WERI-Rb-1 (cell line): Measurements from ENCODE around the gene CCL24.
"Not testable (repeated sequence)": the region's sequence is repeated elsewhere in the genome, so short reads cannot be mapped to it uniquely, and the experiment has no call there.

Experiments used
- DNase-seq: peaks from one replicate; pipeline ENCODE4 v3.0.0-alpha.2; 2020
- H3K27ac ChIP-seq: fragments of 250-450 bp; sonication (Bioruptor Pico); 2 replicates; pipeline ENCODE4 v1.5.1; 2020; ENCODE audit warnings: mild to moderate bottlenecking, moderate library complexity
- H3K27me3 ChIP-seq: fragments of 250-450 bp; sonication (Bioruptor Pico); 2 replicates; pipeline ENCODE4 v1.5.1; 2021; ENCODE audit warnings: mild to moderate bottlenecking, low read depth, moderate library complexity; ENCODE audit not compliant: insufficient read depth, severe bottlenecking
- H3K36me3 ChIP-seq: fragments of 250-450 bp; sonication (Bioruptor Pico); 2 replicates; pipeline ENCODE4 v1.5.1; 2020; ENCODE audit warnings: mild to moderate bottlenecking, moderate library complexity
- H3K4me3 ChIP-seq: 2 replicates; pipeline ENCODE4 v1.5.1; 2011; ENCODE audit warnings: low read depth, mild to moderate bottlenecking, control low read depth, low read length
- H3K9me3 ChIP-seq: fragments of 250-450 bp; sonication (Bioruptor Pico); 2 replicates; pipeline ENCODE4 v1.5.1; 2021; ENCODE audit warnings: mild to moderate bottlenecking, moderate library complexity; ENCODE audit not compliant: severe bottlenecking
- CTCF ChIP-seq: IDR thresholded peaks from 2 replicates; pipeline ENCODE4 v1.5.1; 2011; ENCODE audit warnings: low read depth, mild to moderate bottlenecking, control low read depth, inconsistent platforms, low read length

Gene CCL24

GRCh38 chr7:75850235-75850634 is 36.6 kb upstream of the CCL24 start:
- H3K36me3 ChIP-seq, result no peaks in the 10 kb centered on the region
- DNase-seq, result no peak
- H3K27me3 ChIP-seq, result no peaks in the 10 kb centered on the region
- TF ChIP-seq CTCF, result no peak
- no peak overlapping the region for H3K27ac ChIP-seq
- H3K9me3 ChIP-seq, result no peaks in the 10 kb centered on the region
- no peak overlapping the region for H3K4me3 ChIP-seq

- Histone ChIP-seq H3K27me3 (no peaks in the 10 kb centered on the region), H3K27ac (no peak overlapping the region), H3K9me3 (no peaks in the 10 kb centered on the region), H3K36me3 (no peaks in the 10 kb centered on the region), H3K4me3 (no peak overlapping the region)
- no peak for DNase-seq
- no peak for TF ChIP-seq CTCF
These were observed 36.0 kb upstream of the CCL24 start for GRCh38 chr7:75849573-75849972.

- Histone ChIP-seq H3K36me3 (no peaks in the 10 kb centered on the region), H3K4me3 (no peak overlapping the region), H3K27me3 (no peaks in the 10 kb centered on the region), H3K27ac (no peak overlapping the region), H3K9me3 (no peaks in the 10 kb centered on the region)
- no peak for DNase-seq
- no peak for TF ChIP-seq CTCF
These were observed 34.1 kb upstream of the CCL24 start for GRCh38 chr7:75847707-75848106.

- DNase-seq, H3K9me3 ChIP-seq, H3K27ac ChIP-seq, H3K4me3 ChIP-seq, H3K36me3 ChIP-seq, H3K27me3 ChIP-seq: not testable (repeated sequence)
These were observed 31.5 kb upstream of the CCL24 start for GRCh38 chr7:75845132-75845531.

GRCh38 chr7:75844158-75844557 is 30.6 kb upstream of the CCL24 start:
- no peaks in the 10 kb centered on the region for H3K27me3 ChIP-seq
- H3K27ac ChIP-seq, result no peak overlapping the region
- no peak for TF ChIP-seq CTCF
- DNase-seq, result no peak
- no peak overlapping the region for H3K4me3 ChIP-seq
- H3K9me3 ChIP-seq, result no peaks in the 10 kb centered on the region
- H3K36me3 ChIP-seq, result no peaks in the 10 kb centered on the region

GRCh38 chr7:75843613-75844116 is 30.1 kb upstream of the CCL24 start:
- no peak for DNase-seq
- TF ChIP-seq CTCF, result no peak
- Histone ChIP-seq H3K27ac (no peak overlapping the region), H3K4me3 (no peak overlapping the region), H3K27me3 (no peaks in the 10 kb centered on the region), H3K36me3 (no peaks in the 10 kb centered on the region), H3K9me3 (no peaks in the 10 kb centered on the region)
